ENCODE measurements around the gene TMPRSS5. TPM values are rescaled to one million over a fixed set of nuclear protein-coding genes. Genes with fewer than 3 reads are reported as not detected.

The TMPRSS5 gene
- total RNA-seq, 4 donors from 2014 or later = 0.29 to 2.1 (median 1.9) TPM; not detected in 1

DNA sequence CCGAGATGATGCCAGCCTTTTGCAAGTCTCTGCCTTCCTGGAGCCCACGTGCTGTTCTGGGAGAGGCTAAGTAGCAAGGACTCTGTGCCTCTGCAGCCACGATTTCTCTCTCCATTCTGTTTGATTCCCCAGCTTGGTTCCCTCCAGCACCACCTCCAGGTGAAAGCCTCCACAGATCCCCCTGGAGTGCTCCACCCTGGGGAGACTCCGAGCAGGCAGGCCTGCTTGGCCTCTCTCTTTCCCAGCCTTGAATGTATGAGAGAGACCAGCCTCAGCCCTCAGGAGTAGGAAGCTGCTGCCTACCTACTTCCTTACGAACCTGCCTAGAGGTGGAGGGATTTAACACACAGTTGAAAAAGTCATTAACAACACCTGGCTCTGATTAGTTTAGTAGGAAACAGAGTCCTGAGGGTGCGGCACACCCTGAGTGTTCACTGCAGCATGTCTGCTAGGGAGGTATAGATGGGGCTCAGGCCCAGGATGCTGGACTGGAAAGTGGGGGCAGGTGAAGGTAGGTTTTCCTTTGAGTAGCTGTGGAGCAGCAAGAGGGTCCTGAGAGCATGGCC, 22.5 kb downstream of the TMPRSS5 start:
- H3K36me3 ChIP-seq = no peaks in the 10 kb centered on the region
- no peaks in the 10 kb centered on the region for H3K27me3 ChIP-seq
- H3K4me3 ChIP-seq = no peak overlapping the region
- no peaks in the 10 kb centered on the region for H3K4me1 ChIP-seq
- DNase-seq = no peak
- TF ChIP-seq, protein P1, sequence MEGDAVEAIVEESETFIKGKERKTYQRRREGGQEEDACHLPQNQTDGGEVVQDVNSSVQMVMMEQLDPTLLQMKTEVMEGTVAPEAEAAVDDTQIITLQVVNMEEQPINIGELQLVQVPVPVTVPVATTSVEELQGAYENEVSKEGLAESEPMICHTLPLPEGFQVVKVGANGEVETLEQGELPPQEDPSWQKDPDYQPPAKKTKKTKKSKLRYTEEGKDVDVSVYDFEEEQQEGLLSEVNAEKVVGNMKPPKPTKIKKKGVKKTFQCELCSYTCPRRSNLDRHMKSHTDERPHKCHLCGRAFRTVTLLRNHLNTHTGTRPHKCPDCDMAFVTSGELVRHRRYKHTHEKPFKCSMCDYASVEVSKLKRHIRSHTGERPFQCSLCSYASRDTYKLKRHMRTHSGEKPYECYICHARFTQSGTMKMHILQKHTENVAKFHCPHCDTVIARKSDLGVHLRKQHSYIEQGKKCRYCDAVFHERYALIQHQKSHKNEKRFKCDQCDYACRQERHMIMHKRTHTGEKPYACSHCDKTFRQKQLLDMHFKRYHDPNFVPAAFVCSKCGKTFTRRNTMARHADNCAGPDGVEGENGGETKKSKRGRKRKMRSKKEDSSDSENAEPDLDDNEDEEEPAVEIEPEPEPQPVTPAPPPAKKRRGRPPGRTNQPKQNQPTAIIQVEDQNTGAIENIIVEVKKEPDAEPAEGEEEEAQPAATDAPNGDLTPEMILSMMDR (IDR thresholded peaks at IDR 0.05) = no peak
- no peak for TF ChIP-seq POLR2A (IDR thresholded peaks at IDR 0.05)
- no peaks in the 10 kb centered on the region for H3K9me3 ChIP-seq
- H3K27ac ChIP-seq = no peak overlapping the region
- intact Hi-C loops (cut with DNase I; ENCODE audit: low total_unique reads) = no loop called here

DNA sequence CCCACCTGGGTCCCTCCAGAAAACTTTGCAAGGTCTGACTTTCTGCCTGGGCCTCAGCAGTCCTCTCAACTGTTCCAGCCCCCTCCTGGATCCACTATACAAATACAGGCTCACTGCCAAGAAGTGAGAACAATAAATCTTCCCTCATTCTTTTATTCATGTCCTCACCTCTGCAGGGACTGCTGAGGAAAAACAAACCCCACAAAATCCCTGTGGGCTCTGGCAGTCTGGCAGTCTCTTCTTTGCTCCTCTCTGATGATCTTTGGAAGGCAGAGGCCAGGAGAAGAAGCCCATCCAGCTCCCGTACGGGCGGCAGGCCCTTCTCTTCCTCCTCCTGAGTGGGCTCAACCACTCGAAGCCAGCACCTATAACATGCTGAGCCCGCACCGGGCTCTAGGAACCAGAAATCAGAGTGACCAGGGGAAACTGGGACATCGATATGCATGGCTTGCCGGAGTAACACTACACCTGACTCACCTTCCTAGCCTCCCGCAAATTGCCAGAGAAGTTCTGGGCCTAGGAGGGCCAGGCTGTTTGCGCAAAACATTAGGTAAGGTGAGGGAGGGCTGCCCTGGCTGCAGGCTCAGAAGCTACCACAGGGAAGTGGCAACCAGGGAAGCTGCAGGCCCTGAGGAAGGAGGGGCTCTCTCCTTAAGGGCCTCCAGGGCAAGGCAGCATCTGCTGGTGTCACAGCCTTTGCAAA, 24.2 kb downstream of the TMPRSS5 start:
- no peaks in the 10 kb centered on the region for H3K27me3 ChIP-seq
- H3K4me3 ChIP-seq = no peak overlapping the region
- intact Hi-C loops (cut with DNase I; ENCODE audit: low total_unique reads) = no loop called here
- TF ChIP-seq POLR2A (IDR thresholded peaks at IDR 0.05) = no peak
- TF ChIP-seq, protein P1 (IDR thresholded peaks at IDR 0.05) = no peak
- no peak overlapping the region for H3K27ac ChIP-seq
- no peaks in the 10 kb centered on the region for H3K4me1 ChIP-seq
- no peak for DNase-seq
- no peaks in the 10 kb centered on the region for H3K36me3 ChIP-seq
- H3K9me3 ChIP-seq = no peaks in the 10 kb centered on the region

DNA sequence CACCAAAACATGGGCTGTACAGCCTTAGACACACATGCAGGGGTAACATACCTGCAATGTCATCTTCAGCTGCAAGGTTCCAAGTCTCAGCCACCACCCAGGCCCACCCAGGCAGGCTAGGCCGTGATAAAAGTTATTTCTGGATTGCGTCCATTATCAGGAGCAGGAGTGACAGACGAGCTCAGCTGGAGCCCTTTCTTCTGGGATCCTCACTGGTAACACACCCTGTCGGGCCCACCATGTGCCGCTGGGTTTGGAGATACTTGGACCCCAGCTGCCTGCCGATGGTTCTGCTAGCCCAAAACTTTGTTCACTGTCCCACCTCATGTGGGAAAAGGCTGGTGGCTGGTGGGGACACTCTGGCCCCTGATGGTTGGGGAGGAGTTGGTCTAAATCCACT, 24.8 kb downstream of the TMPRSS5 start:
- intact Hi-C loops (cut with DNase I; ENCODE audit: low total_unique reads) = no loop called here
- TF ChIP-seq POLR2A (IDR thresholded peaks at IDR 0.05) = no peak
- TF ChIP-seq, protein P1 (IDR thresholded peaks at IDR 0.05) = no peak
- Histone ChIP-seq H3K4me3 (no peak overlapping the region), H3K4me1 (no peaks in the 10 kb centered on the region), H3K9me3 (no peaks in the 10 kb centered on the region), H3K27ac (no peak overlapping the region), H3K27me3 (no peaks in the 10 kb centered on the region), H3K36me3 (no peaks in the 10 kb centered on the region)
- DNase-seq = no peak

DNA sequence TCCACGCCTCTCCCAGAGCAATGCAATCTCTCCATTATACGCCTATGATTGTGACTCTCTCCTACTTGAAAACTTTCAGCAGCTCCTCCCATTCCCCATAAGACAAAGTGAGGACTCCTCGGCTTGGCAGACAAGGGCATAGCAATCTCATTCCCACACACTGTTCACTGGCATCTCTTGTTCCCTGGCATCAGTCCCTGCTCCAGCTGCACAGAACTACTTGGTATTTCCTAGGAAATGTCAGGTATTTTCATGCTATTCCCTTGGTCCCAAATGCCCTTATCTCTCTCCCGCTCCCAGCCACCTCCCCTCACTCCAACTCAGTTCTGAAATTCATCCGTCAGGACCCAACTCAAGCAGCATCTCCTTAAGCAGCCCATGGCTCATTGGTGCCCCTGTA, 28.4 kb downstream of the TMPRSS5 start:
- DNase-seq = no peak
- intact Hi-C loops (cut with DNase I; ENCODE audit: low total_unique reads) = no loop called here
- H3K4me3 ChIP-seq = no peak overlapping the region
- peaks cover 0 to 6% of the 10 kb centered on the region in 2 donors for H3K4me1 ChIP-seq
- H3K27me3 ChIP-seq = no peaks in the 10 kb centered on the region
- TF ChIP-seq POLR2A (IDR thresholded peaks at IDR 0.05) = no peak
- TF ChIP-seq, protein P1 (IDR thresholded peaks at IDR 0.05) = no peak
- no peak overlapping the region for H3K27ac ChIP-seq
- H3K36me3 ChIP-seq = no peaks in the 10 kb centered on the region
- H3K9me3 ChIP-seq = no peaks in the 10 kb centered on the region

DNA sequence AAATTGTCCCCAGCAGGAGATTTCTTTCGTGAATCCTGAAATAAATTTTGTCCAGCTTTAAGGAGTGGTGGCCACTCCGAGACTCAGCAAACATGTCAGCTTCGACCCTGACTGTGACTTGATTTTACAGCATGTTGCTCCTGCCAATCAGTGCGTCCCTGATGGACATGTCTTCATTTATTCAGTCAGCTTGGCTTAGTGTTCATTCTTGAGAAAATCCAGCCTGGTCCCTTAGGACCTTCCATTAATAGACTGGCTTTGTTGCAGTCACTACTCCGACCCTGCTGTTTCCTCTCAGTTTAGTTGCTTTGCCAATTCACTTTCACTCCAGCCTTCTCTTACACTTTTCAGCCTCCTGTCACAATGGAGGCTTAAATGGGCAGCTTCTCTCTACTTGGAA, 30.5 kb downstream of the TMPRSS5 start:
- no peak for DNase-seq
- Histone ChIP-seq H3K27me3 (no peaks in the 10 kb centered on the region), H3K4me3 (no peak overlapping the region), H3K27ac (no peak overlapping the region), H3K9me3 (no peaks in the 10 kb centered on the region), H3K4me1 (peaks cover 0 to 6% of the 10 kb centered on the region in 2 donors), H3K36me3 (no peaks in the 10 kb centered on the region)
- intact Hi-C loops (cut with DNase I; ENCODE audit: low total_unique reads) = no loop called here
- TF ChIP-seq, protein P1 (IDR thresholded peaks at IDR 0.05) = no peak
- TF ChIP-seq POLR2A (IDR thresholded peaks at IDR 0.05) = no peak
